Esophagus muscularis mucosa (tissue), 4 donors: Measurements from ENCODE around the gene AVEN. TPM values are rescaled to one million over a fixed set of nuclear protein-coding genes. Genes with fewer than 3 reads are reported as not detected.

Experiments
- DNase-seq: peaks from one replicate; pipeline ENCODE4 v3.0.0-alpha.2; 2017; ENCODE audit errors: extremely low spot score
- H3K27ac ChIP-seq, 4 donors: fragments of 200-600 bp; sonication (generic); replicated peaks in 1 of 4; 1 replicate in 3 of 4; 2 replicates in 1 of 4; pipeline ENCODE4 v1.5.1; 2016 to 2019; ENCODE audit warnings: mild to moderate bottlenecking in 1 of 4
- H3K27me3 ChIP-seq, 4 donors: fragments of 200-600 bp; sonication (generic); one replicate each; pipeline versions ENCODE4 v1.5.1 to v1.6.0; 2016 to 2019
- H3K36me3 ChIP-seq, 4 donors: fragments of 200-600 bp; sonication (generic); one replicate each; pipeline ENCODE4 v1.5.1; 2016 to 2019
- H3K4me1 ChIP-seq, 4 donors: fragments of 200-600 bp; sonication (generic); one replicate each; pipeline ENCODE4 v1.5.1; 2016 to 2019
- H3K4me3 ChIP-seq, 4 donors: fragments of 200-600 bp; sonication (generic); 1 replicate in 2 of 4; 2 replicates in 2 of 4; pipeline ENCODE4 v1.5.1; 2016 to 2019; ENCODE audit warnings: mild to moderate bottlenecking in 4 of 4, moderate library complexity in 1 of 4
- H3K9me3 ChIP-seq, 4 donors: fragments of 200-600 bp; sonication (generic); 1 replicate in 3 of 4; 2 replicates in 1 of 4; pipeline ENCODE4 v1.5.1; 2016 to 2019
- EP300 ChIP-seq: sonication (generic); formaldehyde crosslinking; IDR thresholded peaks from one replicate; pipeline ENCODE4 v1.6.1; 2017; ENCODE audit warnings: antibody characterized with exemption
- POLR2A ChIP-seq: fragments of 450-650 bp; IDR thresholded peaks from one replicate; pipeline ENCODE4 v1.6.1; 2017; ENCODE audit warnings: antibody characterized with exemption, moderate library complexity, mild to moderate bottlenecking, low read depth
- POLR2AphosphoS5 ChIP-seq, 2 donors: sonication (generic); formaldehyde crosslinking; IDR thresholded peaks; one replicate each; pipeline ENCODE4 v1.6.1; 2017; ENCODE audit warnings: antibody characterized with exemption in 2 of 2
- WGBS: methylation state at CpG from one replicate; pipeline ENCODE4 v1.1.5; 2018; 5-methylcytosine and 5-hydroxymethylcytosine counted together
- intact Hi-C: fragments of 100-400 bp; cut with DNase I; formaldehyde crosslinking; loops from one replicate; pipeline ENCODE4 v1.15.1; 2023
- total RNA-seq, 4 donors: library from RNA; depleted of rRNA; stranded (reverse); fragments of >200 nt; gene quantifications; one replicate each; pipeline versions ENCODE4 v1.1.0 to v1.2.1, GENCODE V29; 2016
- TF ChIP-seq, protein P1 (sequence below), 3 experiments: fragments of 200-600 bp in 2 of 3; fragments of 450-650 bp in 1 of 3; sonication (generic) in 2 of 3; IDR thresholded peaks; one replicate each; pipeline ENCODE4 v1.5.1; 2017 to 2019; ENCODE audit warnings: antibody characterized with exemption in 3 of 3, mild to moderate bottlenecking in 2 of 3, moderate library complexity in 1 of 3

The AVEN gene
- total RNA-seq, 4 donors from 2014 or later = 18.2 to 30.9 (median 27.6) TPM

DNA sequence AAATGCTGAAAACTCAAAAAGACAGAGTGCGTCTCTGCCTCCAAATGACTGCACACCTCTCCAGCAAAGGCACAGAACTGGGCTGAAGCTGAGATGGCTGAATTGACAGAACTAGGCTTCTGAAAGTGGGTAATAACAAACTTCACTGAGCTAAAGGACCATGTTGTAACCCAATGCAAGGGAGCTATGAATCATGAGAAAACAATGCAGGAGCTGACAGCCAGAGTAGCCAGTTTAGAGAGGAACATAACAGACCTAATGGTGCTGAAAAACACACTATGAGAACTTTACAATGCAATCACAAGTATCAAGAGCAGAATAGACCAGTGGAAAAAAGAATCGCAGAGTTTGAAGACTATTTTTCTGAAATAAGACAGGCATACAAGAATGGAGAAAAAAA lies 10.1 kb upstream of the AVEN start:
- Histone ChIP-seq H3K27ac (no peak overlapping the region), H3K36me3 (no peaks in the 10 kb centered on the region), H3K4me3 (no peak overlapping the region), H3K9me3 (peaks cover 0 to 16% (median 9%) of the 10 kb centered on the region in 4 donors), H3K4me1 (no peaks in the 10 kb centered on the region), H3K27me3 (no peaks in the 10 kb centered on the region)
- no peak for DNase-seq
- TF ChIP-seq EP300 (no peak), POLR2A (no peak), POLR2AphosphoS5 (IDR thresholded peaks at IDR 0.05) (no peak)
- TF ChIP-seq, protein P1, sequence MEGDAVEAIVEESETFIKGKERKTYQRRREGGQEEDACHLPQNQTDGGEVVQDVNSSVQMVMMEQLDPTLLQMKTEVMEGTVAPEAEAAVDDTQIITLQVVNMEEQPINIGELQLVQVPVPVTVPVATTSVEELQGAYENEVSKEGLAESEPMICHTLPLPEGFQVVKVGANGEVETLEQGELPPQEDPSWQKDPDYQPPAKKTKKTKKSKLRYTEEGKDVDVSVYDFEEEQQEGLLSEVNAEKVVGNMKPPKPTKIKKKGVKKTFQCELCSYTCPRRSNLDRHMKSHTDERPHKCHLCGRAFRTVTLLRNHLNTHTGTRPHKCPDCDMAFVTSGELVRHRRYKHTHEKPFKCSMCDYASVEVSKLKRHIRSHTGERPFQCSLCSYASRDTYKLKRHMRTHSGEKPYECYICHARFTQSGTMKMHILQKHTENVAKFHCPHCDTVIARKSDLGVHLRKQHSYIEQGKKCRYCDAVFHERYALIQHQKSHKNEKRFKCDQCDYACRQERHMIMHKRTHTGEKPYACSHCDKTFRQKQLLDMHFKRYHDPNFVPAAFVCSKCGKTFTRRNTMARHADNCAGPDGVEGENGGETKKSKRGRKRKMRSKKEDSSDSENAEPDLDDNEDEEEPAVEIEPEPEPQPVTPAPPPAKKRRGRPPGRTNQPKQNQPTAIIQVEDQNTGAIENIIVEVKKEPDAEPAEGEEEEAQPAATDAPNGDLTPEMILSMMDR (IDR thresholded peaks at IDR 0.05) = no peak
- 97% methylated on average over 2 of the region's 2 CpGs for WGBS
- intact Hi-C loops = no loop called here

DNA sequence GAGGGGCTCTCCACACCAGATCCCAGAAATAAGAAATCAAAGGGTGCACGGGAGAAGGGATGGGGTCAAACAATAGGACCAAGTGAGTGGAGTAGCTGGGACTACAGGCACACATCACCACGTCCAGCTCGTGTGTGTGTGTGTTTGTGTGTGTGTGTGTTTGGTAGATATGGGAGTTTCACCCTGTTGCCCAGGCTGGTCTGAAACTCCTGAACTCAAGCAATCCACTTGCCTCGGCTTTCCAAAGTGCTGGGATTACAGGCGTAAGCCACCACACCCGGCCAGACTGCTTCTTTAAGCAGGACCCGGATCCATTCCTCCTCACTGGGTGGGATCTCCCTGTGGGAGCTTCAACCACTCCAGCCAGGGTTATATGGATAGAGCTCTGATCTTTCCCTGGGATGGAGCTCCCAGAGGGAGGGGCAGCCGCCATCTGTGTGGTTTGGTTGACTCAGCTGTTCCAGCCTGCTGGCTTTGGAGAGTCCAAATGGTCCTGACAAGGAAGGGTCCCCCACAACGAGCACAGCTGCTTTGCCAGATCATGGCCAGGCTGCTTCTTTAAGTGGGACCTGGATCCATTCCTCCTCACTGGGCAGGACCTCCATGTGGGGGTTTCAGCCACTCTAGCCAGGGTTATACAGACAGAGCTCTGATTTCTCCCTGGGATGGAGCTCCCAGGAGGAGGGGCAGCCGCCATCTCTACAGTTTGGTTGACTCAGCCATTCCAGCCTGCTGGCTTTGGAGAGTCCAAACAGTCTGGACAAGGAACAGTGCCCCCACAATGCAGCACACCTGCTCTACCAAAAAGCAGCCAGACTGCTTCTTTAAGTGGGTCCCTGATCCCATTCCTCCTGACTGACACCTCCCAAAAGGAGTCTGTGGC lies 9.1 kb upstream of the AVEN start:
- no peak overlapping the region for H3K27ac ChIP-seq
- H3K4me3 ChIP-seq = no peak overlapping the region
- no peaks in the 10 kb centered on the region for H3K36me3 ChIP-seq
- WGBS = 73% methylated on average over 5 of the region's 10 CpGs
- H3K9me3 ChIP-seq = peaks cover 0 to 16% (median 9%) of the 10 kb centered on the region in 4 donors
- TF ChIP-seq POLR2AphosphoS5 (IDR thresholded peaks at IDR 0.05) (no peak), POLR2A (no peak), EP300 (no peak)
- TF ChIP-seq, protein P1 (IDR thresholded peaks at IDR 0.05) = no peak
- no peaks in the 10 kb centered on the region for H3K4me1 ChIP-seq
- intact Hi-C loops = no loop called here
- DNase-seq = no peak
- no peaks in the 10 kb centered on the region for H3K27me3 ChIP-seq

DNA sequence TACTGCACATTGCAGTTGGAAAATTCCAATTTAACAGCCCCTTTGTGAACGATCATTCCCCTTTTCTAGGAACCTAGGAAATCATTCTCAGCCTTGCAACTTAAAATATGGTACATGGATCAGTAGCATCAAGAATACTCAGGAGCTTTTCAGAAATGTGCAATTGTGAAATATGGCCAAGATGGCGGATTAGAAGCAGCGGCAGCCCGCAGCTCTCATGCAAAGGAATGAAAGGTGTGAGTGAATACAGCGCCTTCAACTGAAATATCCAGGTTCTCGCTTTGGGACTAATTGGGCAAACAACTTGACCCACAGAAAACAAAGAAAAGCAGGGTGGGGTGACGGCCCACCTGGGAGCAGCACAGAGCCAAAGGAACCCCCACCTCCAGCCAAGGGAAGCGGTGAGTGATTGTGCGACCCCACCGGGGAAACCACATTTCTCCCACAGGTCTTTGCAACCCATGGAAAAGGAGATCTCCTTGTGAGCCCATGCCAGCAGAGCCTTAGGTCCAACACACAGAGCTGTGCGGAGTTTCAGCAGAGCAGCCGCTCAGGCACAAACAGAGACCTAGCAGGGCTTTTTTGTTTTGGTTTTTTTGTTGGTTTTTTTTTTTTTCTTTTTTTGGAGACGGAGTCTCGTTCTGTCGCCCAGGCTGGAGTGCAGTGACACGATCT lies 7.6 kb upstream of the AVEN start:
- intact Hi-C loops = no loop called here
- H3K4me3 ChIP-seq = no peak overlapping the region
- no peak for DNase-seq
- no peak overlapping the region for H3K27ac ChIP-seq
- no peaks in the 10 kb centered on the region for H3K4me1 ChIP-seq
- 94% methylated on average over 16 of the region's 16 CpGs for WGBS
- TF ChIP-seq POLR2A = no peak
- no peak for TF ChIP-seq EP300
- peaks cover 0 to 16% (median 9%) of the 10 kb centered on the region in 4 donors for H3K9me3 ChIP-seq
- no peaks in the 10 kb centered on the region for H3K27me3 ChIP-seq
- no peaks in the 10 kb centered on the region for H3K36me3 ChIP-seq

DNA sequence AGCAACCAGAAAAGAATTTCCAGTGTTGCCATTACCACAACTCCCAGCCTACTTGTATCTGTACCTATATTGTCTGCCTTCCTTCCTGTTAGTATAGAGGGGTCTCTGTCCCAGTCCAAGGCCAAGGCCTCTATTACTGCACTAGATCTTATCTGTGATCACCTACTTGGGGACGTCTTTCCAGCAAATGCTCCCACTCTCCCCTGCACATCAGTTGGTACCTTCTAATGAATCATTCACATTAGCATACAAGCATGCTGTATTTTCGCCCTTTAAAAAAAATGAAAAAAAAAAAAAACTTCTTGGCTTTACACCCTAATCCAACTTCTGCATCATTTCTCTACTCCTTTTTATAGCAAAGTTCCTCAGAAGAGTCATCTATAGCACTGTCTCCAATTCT lies 4.8 kb upstream of the AVEN start:
- Histone ChIP-seq H3K27me3 (no peaks in the 10 kb centered on the region), H3K36me3 (no peaks in the 10 kb centered on the region), H3K4me3 (no peak overlapping the region), H3K4me1 (peaks cover 0 to 10% (median 9%) of the 10 kb centered on the region in 4 donors), H3K27ac (no peak overlapping the region), H3K9me3 (no peaks in the 10 kb centered on the region)
- no peak for TF ChIP-seq POLR2AphosphoS5 (IDR thresholded peaks at IDR 0.05)
- intact Hi-C loops = no loop called here
- no peak for DNase-seq
- WGBS = 75% methylated on average over 2 of the region's 2 CpGs

DNA sequence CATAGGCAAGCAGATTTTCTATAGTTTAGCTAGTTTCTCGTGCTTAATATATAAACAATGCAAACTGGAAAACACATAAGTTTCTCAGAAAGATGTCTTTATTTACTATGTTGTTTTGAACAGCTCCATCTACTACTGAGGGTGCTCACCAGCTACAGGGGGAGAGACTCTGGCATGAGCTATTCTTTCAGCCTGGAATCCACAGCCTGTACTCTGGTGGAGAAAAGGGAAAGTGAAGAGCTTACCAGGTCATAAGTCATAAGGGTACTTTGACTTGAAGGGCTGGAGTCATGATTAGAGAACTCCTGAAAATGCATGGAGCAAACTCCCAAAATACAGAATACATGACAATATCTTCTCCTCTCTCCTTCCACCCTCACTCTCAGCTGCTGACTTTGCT lies 4.4 kb upstream of the AVEN start:
- no peak for TF ChIP-seq POLR2A
- TF ChIP-seq EP300 = no peak
- TF ChIP-seq, protein P1 (IDR thresholded peaks at IDR 0.05) = no peak
- TF ChIP-seq POLR2AphosphoS5 (IDR thresholded peaks at IDR 0.05) = no peak
- no peaks in the 10 kb centered on the region for H3K36me3 ChIP-seq
- 72% methylated on average over 1 of the region's 1 CpG for WGBS
- no peak overlapping the region for H3K27ac ChIP-seq
- no peaks in the 10 kb centered on the region for H3K9me3 ChIP-seq
- intact Hi-C loops = no loop called here
- H3K4me1 ChIP-seq = peaks cover 0 to 10% (median 9%) of the 10 kb centered on the region in 4 donors
- no peaks in the 10 kb centered on the region for H3K27me3 ChIP-seq
- DNase-seq = no peak
- H3K4me3 ChIP-seq = no peak overlapping the region
